Measurements from ENCODE around the gene TRAK1. TPM values are rescaled to one million over a fixed set of nuclear protein-coding genes. Genes with fewer than 3 reads are reported as not detected.

Gene TRAK1
- total and polyA plus RNA-seq, 10 donors, result 15.4 to 60.0 (median 47.8) TPM

- Histone ChIP-seq H3K27ac (no peak overlapping the region), H3K4me3 (no peak overlapping the region), H3K36me3 (peaks cover 3 to 45% (median 12%) of the 10 kb centered on the region in 6 donors), H3K9me3 (no peaks in the 10 kb centered on the region), H3K27me3 (replicated peaks in 1 of 7) (no peaks in the 10 kb centered on the region), H3K4me1 (peaks cover 0 to 33% (median 5%) of the 10 kb centered on the region in 6 donors)
- 88 to 93% (median 90%) methylated on average over 18 of the region's 18 CpGs for WGBS, 5 donors
- TF ChIP-seq POLR2AphosphoS5 (IDR thresholded peaks at IDR 0.05), result no peak
- TF ChIP-seq POLR2A (IDR thresholded peaks at IDR 0.05), result no peak
- TF ChIP-seq CTCF (IDR thresholded peaks at IDR 0.05 in 8 of 11, conservative IDR thresholded peaks at IDR 0.05 in 3 of 11), result no peak
- no peak for DNase-seq
- intact Hi-C loops (cut with DNase I; ENCODE audit: low total_unique reads), result loop anchor here (10.0 kb wide), 1 partner anchor 66 kb away; no protein-coding TSS in a partner anchor
Measured at GRCh38 chr3:42129014-42129953, 38.1 kb downstream of the TRAK1 start.

- WGBS, 5 donors, result 80 to 100% (median 91%) methylated on average over 1 of the region's 1 CpG
- intact Hi-C loops (cut with DNase I; ENCODE audit: low total_unique reads), result no loop called here
Measured at GRCh38 chr3:42130007-42130328, 38.8 kb downstream of the TRAK1 start.

GRCh38 chr3:42130329-42131070 is 39.3 kb downstream of the TRAK1 start:
- TF ChIP-seq CTCF (IDR thresholded peaks at IDR 0.05 in 8 of 11, conservative IDR thresholded peaks at IDR 0.05 in 3 of 11) (no peak), POLR2A (IDR thresholded peaks at IDR 0.05) (no peak), POLR2AphosphoS5 (IDR thresholded peaks at IDR 0.05) (no peak)
- no peak overlapping the region for H3K4me3 ChIP-seq
- 90 to 94% (median 91%) methylated on average over 8 of the region's 8 CpGs for WGBS, 5 donors
- intact Hi-C loops (cut with DNase I; ENCODE audit: low total_unique reads), result no loop called here
- no peak overlapping the region for H3K27ac ChIP-seq
- peaks cover 0 to 33% (median 5%) of the 10 kb centered on the region in 6 donors for H3K4me1 ChIP-seq
- H3K27me3 ChIP-seq (replicated peaks in 1 of 7), result no peaks in the 10 kb centered on the region
- H3K9me3 ChIP-seq, result no peaks in the 10 kb centered on the region
- no peak for DNase-seq
- H3K36me3 ChIP-seq, result peaks cover 3 to 46% (median 10%) of the 10 kb centered on the region in 6 donors

More at GRCh38 chr3:42130007-42130328, 38.8 kb downstream of the TRAK1 start:
- Histone ChIP-seq H3K36me3 (peaks cover 3 to 46% (median 12%) of the 10 kb centered on the region in 6 donors), H3K9me3 (no peaks in the 10 kb centered on the region), H3K27me3 (replicated peaks in 1 of 7) (no peaks in the 10 kb centered on the region), H3K4me1 (peaks cover 0 to 33% (median 5%) of the 10 kb centered on the region in 6 donors), H3K27ac (no peak overlapping the region), H3K4me3 (no peak overlapping the region)
- DNase-seq, result no peak
- TF ChIP-seq POLR2A (IDR thresholded peaks at IDR 0.05), result no peak
- TF ChIP-seq CTCF (IDR thresholded peaks at IDR 0.05 in 8 of 11, conservative IDR thresholded peaks at IDR 0.05 in 3 of 11), result no peak
- no peak for TF ChIP-seq POLR2AphosphoS5 (IDR thresholded peaks at IDR 0.05)
